ENCODE data around the gene B3GALNT1.

- TF ChIP-seq CTCF (IDR thresholded peaks at IDR 0.05) (no peak), POLR2A (IDR thresholded peaks at IDR 0.05) (no peak)
These were observed 32.4 kb downstream of the B3GALNT1 start for GRCh38 chr3:161072751-161073150.
